ENCODE results near the gene TOPBP1.

TOPBP1 gene

GRCh38 chr3:133611534-133611933 is 50.2 kb downstream of the TOPBP1 start:
- H3K36me3 ChIP-seq (ENCODE audit: control insufficient read depth, insufficient read depth, low read length), result peaks cover 11% of the 10 kb centered on the region
- TF ChIP-seq CTCF (IDR thresholded peaks at IDR 0.05; ENCODE audit: insufficient read depth, low read length, poor library complexity, severe bottlenecking), result no peak
- no peaks in the 10 kb centered on the region for H3K27me3 ChIP-seq (replicated peaks; ENCODE audit: control insufficient read depth, insufficient read depth, low read length)
- DNase-seq (ENCODE audit: extremely low read depth, insufficient read length), result no peak
- no peak overlapping the region for H3K4me3 ChIP-seq (replicated peaks; ENCODE audit: low read depth, low read length)

GRCh38 chr3:133610031-133610430 is 51.7 kb downstream of the TOPBP1 start:
- no peak for TF ChIP-seq CTCF (IDR thresholded peaks at IDR 0.05; ENCODE audit: insufficient read depth, low read length, poor library complexity, severe bottlenecking)
- Histone ChIP-seq H3K4me3 (replicated peaks; ENCODE audit: low read depth, low read length) (no peak overlapping the region), H3K27me3 (replicated peaks; ENCODE audit: control insufficient read depth, insufficient read depth, low read length) (no peaks in the 10 kb centered on the region), H3K36me3 (ENCODE audit: control insufficient read depth, insufficient read depth, low read length) (peaks cover 10% of the 10 kb centered on the region)
- DNase-seq (ENCODE audit: extremely low read depth, insufficient read length), result no peak

- Histone ChIP-seq H3K4me3 (replicated peaks; ENCODE audit: low read depth, low read length) (no peak overlapping the region), H3K36me3 (ENCODE audit: control insufficient read depth, insufficient read depth, low read length) (peaks cover 10% of the 10 kb centered on the region), H3K27me3 (replicated peaks; ENCODE audit: control insufficient read depth, insufficient read depth, low read length) (no peaks in the 10 kb centered on the region)
- TF ChIP-seq CTCF (IDR thresholded peaks at IDR 0.05; ENCODE audit: insufficient read depth, low read length, poor library complexity, severe bottlenecking), result no peak
- DNase-seq (ENCODE audit: extremely low read depth, insufficient read length), result no peak
Measured at GRCh38 chr3:133608388-133608787, 53.4 kb downstream of the TOPBP1 start.

- DNase-seq (ENCODE audit: extremely low read depth, insufficient read length), result no peak
- H3K36me3 ChIP-seq (ENCODE audit: control insufficient read depth, insufficient read depth, low read length), result peaks cover 10% of the 10 kb centered on the region
- TF ChIP-seq CTCF (IDR thresholded peaks at IDR 0.05; ENCODE audit: insufficient read depth, low read length, poor library complexity, severe bottlenecking), result no peak
- H3K27me3 ChIP-seq (replicated peaks; ENCODE audit: control insufficient read depth, insufficient read depth, low read length), result no peaks in the 10 kb centered on the region
- no peak overlapping the region for H3K4me3 ChIP-seq (replicated peaks; ENCODE audit: low read depth, low read length)
Measured at GRCh38 chr3:133607816-133608215, 53.9 kb downstream of the TOPBP1 start.

GRCh38 chr3:133606902-133607301 is 54.8 kb downstream of the TOPBP1 start:
- no peak for TF ChIP-seq CTCF (IDR thresholded peaks at IDR 0.05; ENCODE audit: insufficient read depth, low read length, poor library complexity, severe bottlenecking)
- H3K4me3 ChIP-seq (replicated peaks; ENCODE audit: low read depth, low read length), result no peak overlapping the region
- H3K27me3 ChIP-seq (replicated peaks; ENCODE audit: control insufficient read depth, insufficient read depth, low read length), result no peaks in the 10 kb centered on the region
- peaks cover 10% of the 10 kb centered on the region for H3K36me3 ChIP-seq (ENCODE audit: control insufficient read depth, insufficient read depth, low read length)
- no peak for DNase-seq (ENCODE audit: extremely low read depth, insufficient read length)

- Histone ChIP-seq H3K27me3 (replicated peaks; ENCODE audit: control insufficient read depth, insufficient read depth, low read length) (no peaks in the 10 kb centered on the region), H3K4me3 (replicated peaks; ENCODE audit: low read depth, low read length) (no peak overlapping the region), H3K36me3 (ENCODE audit: control insufficient read depth, insufficient read depth, low read length) (peaks cover 8% of the 10 kb centered on the region)
- DNase-seq (ENCODE audit: extremely low read depth, insufficient read length), result no peak
- no peak for TF ChIP-seq CTCF (IDR thresholded peaks at IDR 0.05; ENCODE audit: insufficient read depth, low read length, poor library complexity, severe bottlenecking)
Measured at GRCh38 chr3:133606342-133606741, 55.4 kb downstream of the TOPBP1 start.

Measured in GM06990 (cell line).